ENCODE measurements around the gene CHIT1. TPM values are rescaled to one million over a fixed set of nuclear protein-coding genes. Genes with fewer than 3 reads are reported as not detected.
A peak's percentile ranks its signal among the peaks of the same experiment; 100 is the strongest.

The CHIT1 gene
- total RNA-seq (1 to 10 TPM; 2.0 to 3.0 TPM), polyA plus RNA-seq (ENCODE audit: insufficient read length in 6 of 6) (under 1 TPM in 5 of 6 donors, not detected in 1; 0.09 to 0.42 (median 0.22) TPM)
- long read RNA-seq, donor 1 = 0 reads
- long read RNA-seq, donor 2 = 0 reads
- long read RNA-seq, donor 3 = 0 reads
- long read RNA-seq, donor 4, partial matches to known transcripts = 0 of 3 reads
- long read RNA-seq, donor 4, other reads (novel, unspliced or antisense) = 0 of 3 reads
- long read RNA-seq, donor 5, partial matches to known transcripts = 0 of 1 reads
- long read RNA-seq, donor 5, other reads (novel, unspliced or antisense) = 0 of 1 reads
- long read RNA-seq, donor 6, partial matches to known transcripts = 36 of 36 reads
- long read RNA-seq, donor 6, other reads (novel, unspliced or antisense) = 0 of 36 reads
- long read RNA-seq, donor 7 = 0 reads
- long read RNA-seq, donor 8 = 0 reads
- long read RNA-seq, donor 9 = 0 reads
- long read RNA-seq, donor 10, partial matches to known transcripts = 0 of 5 reads
- long read RNA-seq, donor 10, other reads (novel, unspliced or antisense) = 1 of 5 reads
- long read RNA-seq, donor 11 = 0 reads
- long read RNA-seq, donor 12 = 0 reads

DNA sequence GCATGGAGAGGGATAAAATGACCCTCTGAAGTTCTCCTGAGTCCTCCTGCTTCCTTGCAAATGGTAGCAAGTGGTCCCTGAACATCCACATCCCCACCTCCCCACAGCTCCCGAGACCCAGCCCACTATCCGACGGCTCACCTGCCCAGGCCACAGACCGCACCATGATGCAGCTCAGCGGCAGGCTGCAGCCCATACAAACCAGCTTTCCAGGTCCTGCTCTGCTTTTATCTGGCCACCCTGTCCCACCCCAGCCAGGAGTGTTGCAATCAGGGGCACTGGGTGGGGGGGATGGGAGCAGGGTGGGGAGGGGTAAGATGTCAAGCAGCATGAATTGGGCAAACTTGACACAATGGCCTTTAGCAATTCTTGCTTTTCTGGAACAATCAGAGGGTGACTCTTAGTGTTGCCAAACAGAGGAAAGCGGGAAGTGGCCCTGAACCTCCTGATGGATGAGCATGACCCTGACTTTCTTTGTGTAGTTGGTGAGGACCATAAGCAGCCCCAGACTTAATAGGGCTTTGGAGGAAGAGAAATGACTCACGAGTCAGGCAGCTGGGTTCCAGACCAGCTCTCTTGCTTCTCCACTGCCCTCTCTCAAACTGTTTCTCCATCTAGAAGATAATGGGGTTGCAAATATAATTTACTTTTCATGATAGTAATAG is at the start of gene CHIT1:
Gene CHIT1, minus strand, starts transcription at position 203 of the 665 bp plus-strand sequence. Its CDS starts 37 bp downstream, at position 166.
- H3K4me1 ChIP-seq = no peaks in the 10 kb centered on the region
- no peaks in the 10 kb centered on the region for H3K36me3 ChIP-seq
- no peak for ATAC-seq
- H3K27me3 ChIP-seq = peaks cover 0 to 4% of the 10 kb centered on the region in 2 donors
- intact Hi-C loops (cut with DNase I) = no loop called here
- TF ChIP-seq, protein P1, sequence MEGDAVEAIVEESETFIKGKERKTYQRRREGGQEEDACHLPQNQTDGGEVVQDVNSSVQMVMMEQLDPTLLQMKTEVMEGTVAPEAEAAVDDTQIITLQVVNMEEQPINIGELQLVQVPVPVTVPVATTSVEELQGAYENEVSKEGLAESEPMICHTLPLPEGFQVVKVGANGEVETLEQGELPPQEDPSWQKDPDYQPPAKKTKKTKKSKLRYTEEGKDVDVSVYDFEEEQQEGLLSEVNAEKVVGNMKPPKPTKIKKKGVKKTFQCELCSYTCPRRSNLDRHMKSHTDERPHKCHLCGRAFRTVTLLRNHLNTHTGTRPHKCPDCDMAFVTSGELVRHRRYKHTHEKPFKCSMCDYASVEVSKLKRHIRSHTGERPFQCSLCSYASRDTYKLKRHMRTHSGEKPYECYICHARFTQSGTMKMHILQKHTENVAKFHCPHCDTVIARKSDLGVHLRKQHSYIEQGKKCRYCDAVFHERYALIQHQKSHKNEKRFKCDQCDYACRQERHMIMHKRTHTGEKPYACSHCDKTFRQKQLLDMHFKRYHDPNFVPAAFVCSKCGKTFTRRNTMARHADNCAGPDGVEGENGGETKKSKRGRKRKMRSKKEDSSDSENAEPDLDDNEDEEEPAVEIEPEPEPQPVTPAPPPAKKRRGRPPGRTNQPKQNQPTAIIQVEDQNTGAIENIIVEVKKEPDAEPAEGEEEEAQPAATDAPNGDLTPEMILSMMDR (IDR thresholded peaks at IDR 0.05) = no peak
- H3K27ac ChIP-seq = no peak within 1 kb of the TSS
- no peak for DNase-seq
- H3K4me3 ChIP-seq = no peak within 1 kb of the TSS
- peaks cover 0 to 9% of the 10 kb centered on the region in 2 donors for H3K9me3 ChIP-seq

GRCh38 chr1:203278885-203279406 is 49.5 kb upstream of the CHIT1 start:
- TF ChIP-seq, protein P1 (IDR thresholded peaks at IDR 0.05) = no peak
- no peak for ATAC-seq

DNA sequence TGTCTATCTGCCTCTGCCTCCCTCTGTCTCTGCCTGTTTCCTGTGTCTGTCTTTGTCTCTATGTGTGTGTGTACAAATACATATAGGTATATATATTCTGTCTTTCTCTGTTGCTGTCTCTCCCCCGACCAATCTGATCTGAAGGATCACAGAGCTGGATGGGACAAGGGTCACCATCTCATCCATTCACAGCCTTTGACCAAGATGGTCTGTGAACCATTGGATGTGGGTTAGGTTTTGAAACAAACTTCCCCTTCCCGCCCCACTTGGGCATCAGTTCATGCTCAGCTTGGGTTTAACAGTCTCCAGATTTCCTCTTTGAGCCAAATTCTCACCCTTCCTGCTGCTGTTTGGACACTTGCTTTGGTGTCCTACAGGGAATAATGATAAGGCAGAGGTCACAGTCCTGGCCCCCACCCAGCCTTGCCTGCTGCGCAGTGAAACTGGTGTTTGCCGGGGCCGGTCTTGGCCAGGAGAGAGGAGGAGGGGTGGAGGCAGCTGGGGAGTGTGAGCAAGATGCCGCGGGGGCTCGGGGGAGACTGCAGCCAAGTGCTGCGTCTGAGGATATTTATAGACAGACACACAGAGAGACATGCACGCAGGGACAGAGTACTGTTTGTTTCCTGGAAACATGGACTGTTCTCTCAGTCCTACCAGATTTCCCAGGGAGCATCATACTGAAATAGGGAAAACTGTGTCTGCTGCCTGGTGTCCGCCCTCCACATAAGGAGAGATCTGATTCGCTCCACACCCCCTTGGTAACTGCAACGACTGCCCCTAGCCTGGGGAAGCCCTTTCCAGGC is 48.8 kb upstream of the CHIT1 start:
- H3K4me3 ChIP-seq = no peak overlapping the region

More at GRCh38 chr1:203278885-203279406, 49.5 kb upstream of the CHIT1 start:
- peaks cover 5 to 73% of the 10 kb centered on the region in 2 donors for H3K4me1 ChIP-seq
- intact Hi-C loops (cut with DNase I) = loop anchor here in 1 of 2 donors (10.0 kb wide), 1 partner anchor 206 kb away; no protein-coding TSS in a partner anchor
- H3K27me3 ChIP-seq = no peaks in the 10 kb centered on the region
- H3K27ac ChIP-seq = peak overlapping the region; percentile 71 to 79
- no peak for DNase-seq
- H3K36me3 ChIP-seq = no peaks in the 10 kb centered on the region
- no peak overlapping the region for H3K4me3 ChIP-seq
- no peaks in the 10 kb centered on the region for H3K9me3 ChIP-seq

DNA sequence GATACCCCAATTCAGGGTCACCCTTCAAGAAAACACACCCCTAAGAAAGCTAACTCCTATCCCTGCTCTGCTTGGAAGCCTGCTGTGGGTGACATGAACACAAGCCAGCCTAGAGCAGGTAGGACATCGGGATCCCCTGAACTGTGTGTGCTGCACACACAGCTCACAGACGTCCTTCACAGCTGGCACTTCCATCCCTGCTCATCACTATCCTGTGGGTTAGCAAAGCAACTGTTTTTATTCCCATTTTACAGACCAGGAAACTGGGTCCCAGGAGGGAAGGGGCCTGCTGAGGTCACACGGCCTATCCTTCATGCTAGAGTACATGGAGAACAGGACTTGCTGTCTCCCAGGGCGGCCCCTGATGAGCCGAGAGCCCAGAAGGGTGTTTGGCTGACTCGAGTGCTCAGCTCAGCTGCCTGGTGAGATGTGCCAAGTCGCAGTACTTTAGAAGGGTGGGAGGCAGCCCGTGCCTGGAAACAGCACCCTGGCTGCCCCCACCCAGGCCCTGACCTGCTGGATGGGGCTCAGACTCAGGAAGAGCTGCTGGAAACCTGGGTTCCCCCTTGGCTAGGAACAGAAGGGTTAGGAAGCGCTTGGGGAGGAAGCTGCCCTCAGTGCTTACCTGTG is 47.6 kb upstream of the CHIT1 start:
- peak overlapping the region in 1 of 2 donors; percentile 71 for H3K27ac ChIP-seq
- intact Hi-C loops (cut with DNase I) = loop anchor here in 1 of 2 donors (10.0 kb wide), 1 partner anchor 208 kb away; no protein-coding TSS in a partner anchor
- peaks cover 5 to 77% of the 10 kb centered on the region in 2 donors for H3K4me1 ChIP-seq

More for the DNA sequence above, 48.8 kb upstream of the CHIT1 start:
- ATAC-seq = peak; percentile 58
- intact Hi-C loops (cut with DNase I) = loop anchor here in 1 of 2 donors (10.0 kb wide), 1 partner anchor 207 kb away; no protein-coding TSS in a partner anchor
- Histone ChIP-seq H3K36me3 (no peaks in the 10 kb centered on the region), H3K27me3 (no peaks in the 10 kb centered on the region), H3K9me3 (no peaks in the 10 kb centered on the region), H3K4me1 (peaks cover 5 to 76% of the 10 kb centered on the region in 2 donors), H3K27ac (peak overlapping the region; percentile 71 to 79)
- TF ChIP-seq, protein P1 (IDR thresholded peaks at IDR 0.05) = no peak
- DNase-seq = peak; percentile 72 to 89 (median 79)

More for the DNA sequence above, 47.6 kb upstream of the CHIT1 start:
- no peak for DNase-seq
- H3K27me3 ChIP-seq = no peaks in the 10 kb centered on the region
- ATAC-seq = no peak
- H3K4me3 ChIP-seq = no peak overlapping the region
- TF ChIP-seq, protein P1 (IDR thresholded peaks at IDR 0.05) = no peak
- H3K9me3 ChIP-seq = no peaks in the 10 kb centered on the region
- H3K36me3 ChIP-seq = no peaks in the 10 kb centered on the region
